Endometrium (tissue), 2 donors: Measurements from ENCODE around the gene CCT7.

Source experiments
- FAIRE-seq: peaks from 2 replicates; lab custom pipeline; 2012; peaks lifted over from hg19 to GRCh38; lab: Jason Lieb, UNC
- donor health status: control.
- donor health status: control.

Gene CCT7

GRCh38 chr2:73268830-73269685, 35.0 kb downstream of the CCT7 start:
- no peak for FAIRE-seq

DNA sequence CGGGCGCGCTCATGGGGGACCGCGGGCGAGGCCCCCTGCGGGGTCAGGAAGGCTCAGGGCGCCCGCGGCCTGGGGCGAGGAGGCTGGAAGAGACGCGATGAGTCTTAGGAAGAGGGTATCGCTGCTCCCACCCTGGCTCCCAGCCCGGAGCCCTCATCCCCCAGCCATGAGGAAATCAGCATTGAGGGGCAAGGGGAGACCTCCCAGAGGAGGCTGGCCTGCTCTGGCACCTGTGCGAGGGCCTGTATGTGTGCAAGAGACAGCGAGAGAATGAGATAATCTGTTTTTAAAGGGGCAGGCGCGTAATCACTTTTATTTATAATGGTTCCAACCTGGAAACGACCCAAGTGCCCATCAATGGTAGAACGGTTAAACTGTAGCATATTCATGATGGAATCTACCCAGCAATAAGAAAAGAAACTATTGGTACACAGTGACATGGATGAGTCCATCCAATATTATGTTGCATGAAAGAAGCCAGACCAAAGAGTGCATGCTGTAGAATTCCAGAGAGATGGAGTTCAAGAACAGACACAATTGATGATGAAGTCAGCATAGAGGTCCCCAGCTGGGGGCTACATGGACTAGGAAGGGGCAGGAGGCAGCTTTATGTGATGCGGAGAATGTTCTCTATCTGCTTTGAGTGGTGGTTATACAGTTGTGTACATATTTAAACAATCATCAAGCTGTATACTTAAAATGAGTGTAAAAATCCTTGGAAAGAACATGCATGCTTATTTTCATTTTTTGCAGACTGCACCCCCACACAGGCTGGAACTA, 35.8 kb downstream of the CCT7 start:
- no peak for FAIRE-seq

- FAIRE-seq = no peak
Observed at GRCh38 chr2:73272270-73272669, 38.2 kb downstream of the CCT7 start.

DNA sequence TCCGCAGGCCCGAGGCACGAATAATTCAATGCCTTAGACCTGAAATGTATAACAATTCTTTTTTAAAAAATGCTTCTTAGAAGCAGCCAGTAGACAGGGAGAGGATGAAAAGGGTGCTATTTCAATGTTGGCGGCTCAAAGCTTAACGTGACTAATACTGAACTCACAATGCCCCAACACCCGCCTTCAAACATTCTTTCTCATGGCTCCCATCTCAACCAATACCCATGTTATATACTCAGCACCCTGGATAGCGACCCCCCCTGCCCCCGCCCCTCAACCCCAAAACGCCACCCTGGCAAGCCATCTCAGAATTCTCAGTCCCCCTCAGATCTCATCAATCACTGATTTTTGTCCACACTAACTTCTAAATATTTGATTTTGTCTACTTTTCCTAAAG, 45.7 kb downstream of the CCT7 start:
- FAIRE-seq = no peak

- no peak for FAIRE-seq
Observed at GRCh38 chr2:73281244-73281643, 47.1 kb downstream of the CCT7 start.

- no peak for FAIRE-seq
Observed at GRCh38 chr2:73282924-73283544, 48.9 kb downstream of the CCT7 start.

- FAIRE-seq = no peak
Observed at GRCh38 chr2:73283545-73284295, 49.6 kb downstream of the CCT7 start.

GRCh38 chr2:73284296-73285158, 50.4 kb downstream of the CCT7 start, which contains the start of gene FBXO41:
Gene FBXO41, minus strand, starts transcription at chr2:73284478. Its CDS starts 14,848 bp downstream, at chr2:73269630.
- no peak for FAIRE-seq

DNA sequence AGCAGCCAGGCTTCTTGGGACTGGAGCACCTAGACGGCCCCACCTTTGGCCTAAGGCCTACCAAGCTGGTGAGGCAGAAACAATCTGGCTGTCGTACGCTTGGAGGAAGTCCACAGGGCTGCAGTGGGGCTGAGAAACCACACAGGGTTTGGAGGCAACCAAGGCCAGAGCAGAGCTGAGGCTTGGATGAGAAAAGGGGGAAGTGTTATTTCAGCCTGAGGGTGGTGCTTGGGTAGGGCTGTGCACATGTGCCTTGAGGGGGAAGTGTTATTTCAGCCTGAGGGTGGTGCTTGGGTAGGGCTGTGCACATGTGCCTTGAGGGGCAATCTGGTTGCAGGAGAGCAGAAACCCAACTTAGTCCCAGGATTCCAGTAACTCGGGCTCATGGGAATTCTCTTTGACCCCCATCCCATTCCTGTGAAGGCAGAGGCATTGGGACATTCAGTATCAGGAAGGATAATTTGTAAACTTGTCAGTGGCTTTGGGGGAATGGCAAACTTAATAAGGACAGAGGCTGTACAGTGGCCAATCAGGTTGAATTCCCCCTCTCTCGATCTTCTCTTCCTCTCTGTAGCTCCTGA, 51.1 kb downstream of the CCT7 start:
- no peak for FAIRE-seq

GRCh38 chr2:73286134-73286655, 52.1 kb downstream of the CCT7 start:
- no peak for FAIRE-seq

- no peak for FAIRE-seq
Observed at GRCh38 chr2:73289304-73289703, 55.2 kb downstream of the CCT7 start.

GRCh38 chr2:73290049-73290839, 56.1 kb downstream of the CCT7 start:
- FAIRE-seq = no peak

GRCh38 chr2:73291093-73291460, 57.0 kb downstream of the CCT7 start:
- FAIRE-seq = no peak

- no peak for FAIRE-seq
Observed at GRCh38 chr2:73291461-73292315, 57.6 kb downstream of the CCT7 start.

GRCh38 chr2:73292316-73292905, 58.3 kb downstream of the CCT7 start:
- no peak for FAIRE-seq

DNA sequence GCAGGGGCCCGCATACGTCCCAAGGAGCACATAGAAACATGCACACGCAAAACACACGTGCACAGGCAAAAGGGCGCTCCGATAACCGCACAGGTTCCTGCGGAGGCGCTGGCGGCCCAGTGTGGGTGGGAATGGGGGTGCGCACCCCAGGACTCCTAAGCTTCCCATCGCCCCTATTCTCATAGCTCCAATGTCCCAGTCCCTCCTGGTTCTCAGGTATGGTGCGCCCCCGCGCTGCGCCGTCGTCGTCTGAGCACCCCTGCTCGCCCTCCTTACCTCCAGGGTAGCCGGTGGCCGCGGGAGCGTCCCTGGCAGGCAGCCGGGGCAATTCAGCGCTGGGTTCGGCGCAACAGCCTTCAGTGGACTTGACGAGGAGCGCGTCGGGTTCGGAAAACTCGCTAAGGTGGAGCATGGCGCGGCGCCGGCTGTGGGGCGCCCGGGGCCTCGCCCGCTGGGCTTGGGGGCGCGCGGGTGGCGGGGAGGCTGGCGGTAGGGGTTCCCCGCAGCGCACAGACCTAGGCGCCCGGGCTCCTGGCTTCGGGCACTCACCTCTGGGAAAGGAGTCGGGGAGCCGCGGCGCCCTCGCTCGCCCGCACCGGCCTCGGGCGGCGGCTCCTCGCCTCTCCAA, 58.9 kb downstream of the CCT7 start:
- FAIRE-seq = no peak

DNA sequence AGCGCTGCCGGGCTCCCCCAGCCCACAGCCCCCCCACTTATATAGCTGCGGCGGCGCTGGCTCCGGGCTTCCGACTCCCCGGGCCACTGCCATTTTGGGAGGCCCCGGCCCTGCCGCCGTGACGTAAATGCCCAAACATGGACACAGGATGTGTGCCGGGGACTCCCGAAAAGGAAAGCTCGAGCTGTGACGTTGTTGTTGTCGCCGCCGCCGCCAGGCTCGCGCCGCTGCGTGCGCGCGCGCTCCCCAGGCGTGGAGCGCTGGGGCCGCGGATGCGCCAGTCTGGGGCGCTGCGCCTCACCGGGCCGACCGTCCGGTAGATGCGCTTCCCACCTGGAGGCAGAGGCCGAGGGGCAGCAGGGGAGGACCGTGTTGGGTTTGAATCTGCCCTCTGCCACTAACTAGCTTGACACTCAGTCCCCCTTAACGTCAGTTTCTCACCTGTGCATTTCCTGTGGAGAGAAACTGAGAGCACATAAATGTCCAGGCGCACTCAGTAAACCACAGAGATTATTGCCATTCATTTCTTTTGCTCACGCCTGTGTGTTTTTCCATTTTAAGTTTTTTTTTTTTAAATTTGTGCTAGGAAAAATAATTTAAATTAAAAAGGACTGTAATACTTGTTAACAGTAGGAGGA, 59.5 kb downstream of the CCT7 start, which contains the start of gene EGR4:
EGR4 (minus strand) TSS at position 15 of the 638 bp plus-strand sequence. CDS start 231 bp downstream, outside the sequence.
- FAIRE-seq = no peak
